Stomach (tissue), 9 donors: Measurements from ENCODE around the gene AGAP5. TPM values are rescaled to one million over a fixed set of nuclear protein-coding genes. Genes with fewer than 3 reads are reported as not detected.

Source experiments
- DNase-seq, 2 donors: peaks; one replicate each; pipeline versions ENCODE4 v3.0.0 to v3.0.0-alpha.2; 2013 to 2019
- H3K27ac ChIP-seq, 5 donors: fragments of 200-600 bp in 4 of 5; sonication (generic) in 4 of 5; one replicate each; pipeline ENCODE4 v1.5.1; 2013 to 2019; ENCODE audit warnings: mild to moderate bottlenecking in 1 of 5, moderate library complexity in 1 of 5
- H3K27me3 ChIP-seq, 3 donors: fragments of 200-600 bp; sonication (generic); one replicate each; pipeline ENCODE4 v1.5.1; 2017 to 2019; ENCODE audit warnings: mixed run types in 1 of 3
- H3K36me3 ChIP-seq, 4 donors: fragments of 200-600 bp; sonication (generic); 1 replicate in 3 of 4; 2 replicates in 1 of 4; pipeline ENCODE4 v1.5.1; 2016 to 2019
- H3K4me1 ChIP-seq, 4 donors: fragments of 200-600 bp; sonication (generic); one replicate each; pipeline ENCODE4 v1.5.1; 2016 to 2019
- H3K4me3 ChIP-seq, 4 donors: fragments of 200-600 bp; sonication (generic) in 3 of 4; one replicate each; pipeline ENCODE4 v1.5.1; 2016 to 2019; ENCODE audit warnings: mild to moderate bottlenecking in 1 of 4
- H3K9me3 ChIP-seq, 4 donors: fragments of 200-600 bp; sonication (generic); one replicate each; pipeline ENCODE4 v1.5.1; 2016 to 2019
- CTCF ChIP-seq, 7 experiments: fragments of 450-650 bp in 4 of 7; fragments of 200-600 bp in 3 of 7; sonication (generic) in 3 of 7; IDR thresholded peaks; one replicate each; pipeline ENCODE4 v1.5.1; 2016 to 2019; ENCODE audit warnings: antibody characterized with exemption in 7 of 7, control low read depth in 2 of 7, mild to moderate bottlenecking in 1 of 7
- EP300 ChIP-seq: sonication (generic); formaldehyde crosslinking; IDR thresholded peaks from one replicate; pipeline ENCODE4 v1.6.1; 2017; ENCODE audit warnings: antibody characterized with exemption
- POLR2A ChIP-seq, 4 donors: fragments of 450-650 bp; IDR thresholded peaks; one replicate each; pipeline ENCODE4 v1.6.1; 2016; ENCODE audit warnings: antibody characterized with exemption in 4 of 4, control low read depth in 2 of 4, mild to moderate bottlenecking in 1 of 4, moderate library complexity in 1 of 4
- POLR2AphosphoS5 ChIP-seq, 3 donors: sonication (generic); formaldehyde crosslinking; IDR thresholded peaks; one replicate each; pipeline ENCODE4 v1.6.1; 2016; ENCODE audit warnings: antibody characterized with exemption in 3 of 3
- WGBS, 5 donors: extraction: QIAGEN DNeasy Blood & Tissue Kit in 3 of 5; methylation state at CpG; one replicate each; pipeline versions ENCODE4 v1.1.5 to v1.1.7; 2013 to 2018; 5-methylcytosine and 5-hydroxymethylcytosine counted together
- intact Hi-C: fragments of 100-400 bp; cut with DNase I; formaldehyde crosslinking; loops from one replicate; pipeline ENCODE4 v1.15.1; 2023; ENCODE audit warnings: low total_unique reads
- polyA plus RNA-seq, 3 donors: library from polyadenylated mRNA; stranded (reverse); fragments of 200-250 nt; gene quantifications; one replicate each; pipeline ENCODE4 v1.2.3, GENCODE V29; 2013
- total RNA-seq, 5 donors: library from RNA; depleted of rRNA; stranded (reverse); fragments of >200 nt; gene quantifications; one replicate each; pipeline versions ENCODE4 v1.1.0 to v1.2.3, GENCODE V29; 2014 to 2016
- donor health status: healthy with polysubstance abuse.
- donor health status: Bipolar disorder and iron deficiency.
- donor health status: healthy.

AGAP5 gene
- total and polyA plus RNA-seq, 8 donors = 1.8 to 20.1 (median 5.8) TPM

GRCh38 chr10:73653701-73654100, 44.2 kb downstream of the AGAP5 start:
- WGBS, 5 donors = 41 to 62% (median 55%) methylated on average over 3 of the region's 3 CpGs
- H3K9me3 ChIP-seq = no peaks in the 10 kb centered on the region

GRCh38 chr10:73653195-73653594, 44.7 kb downstream of the AGAP5 start:
- H3K27me3 ChIP-seq = no peaks in the 10 kb centered on the region
- DNase-seq = no peak
- H3K36me3 ChIP-seq = no peaks in the 10 kb centered on the region
- intact Hi-C loops = no loop called here
- H3K9me3 ChIP-seq = no peaks in the 10 kb centered on the region
- no peak for TF ChIP-seq POLR2AphosphoS5 (IDR thresholded peaks at IDR 0.05)
- no peak for TF ChIP-seq POLR2A (IDR thresholded peaks at IDR 0.05)
- TF ChIP-seq EP300 = no peak
- no peak for TF ChIP-seq CTCF (IDR thresholded peaks at IDR 0.05)
- no peak overlapping the region for H3K4me3 ChIP-seq
- WGBS, 5 donors = 82 to 95% (median 85%) methylated on average over 8 to 11 of the region's 11 CpGs
- H3K4me1 ChIP-seq = peaks cover 2 to 23% (median 11%) of the 10 kb centered on the region in 4 donors
- H3K27ac ChIP-seq = no peak overlapping the region

More at GRCh38 chr10:73653701-73654100, 44.2 kb downstream of the AGAP5 start:
- DNase-seq = peak in 1 of 2 donors; percentile 46
- intact Hi-C loops = no loop called here
- no peak for TF ChIP-seq CTCF (IDR thresholded peaks at IDR 0.05)
- TF ChIP-seq POLR2A (IDR thresholded peaks at IDR 0.05) = no peak
- no peak for TF ChIP-seq POLR2AphosphoS5 (IDR thresholded peaks at IDR 0.05)
- TF ChIP-seq EP300 = no peak
- Histone ChIP-seq H3K4me3 (no peak overlapping the region), H3K27ac (no peak overlapping the region), H3K36me3 (no peaks in the 10 kb centered on the region), H3K27me3 (no peaks in the 10 kb centered on the region), H3K4me1 (peaks cover 0 to 18% (median 7%) of the 10 kb centered on the region in 4 donors)

GRCh38 chr10:73650537-73651331, 47.2 kb downstream of the AGAP5 start:
- DNase-seq = peak in 1 of 2 donors; percentile 45
- no peak overlapping the region for H3K27ac ChIP-seq
- H3K9me3 ChIP-seq = no peaks in the 10 kb centered on the region
- no peaks in the 10 kb centered on the region for H3K27me3 ChIP-seq
- intact Hi-C loops = no loop called here
- 71 to 77% (median 76%) methylated on average over 5 of the region's 5 CpGs for WGBS, 5 donors
- no peak overlapping the region for H3K4me3 ChIP-seq
- no peaks in the 10 kb centered on the region for H3K36me3 ChIP-seq
- peaks cover 7 to 40% (median 25%) of the 10 kb centered on the region in 4 donors for H3K4me1 ChIP-seq
- no peak for TF ChIP-seq EP300

- WGBS, 5 donors = 87 to 98% (median 95%) methylated on average over 6 of the region's 6 CpGs
- H3K36me3 ChIP-seq = no peaks in the 10 kb centered on the region
- H3K4me3 ChIP-seq = no peak overlapping the region
- no peak overlapping the region for H3K27ac ChIP-seq
- no peak for DNase-seq
- no peaks in the 10 kb centered on the region for H3K9me3 ChIP-seq
- no peak for TF ChIP-seq POLR2A (IDR thresholded peaks at IDR 0.05)
- no peak for TF ChIP-seq CTCF (IDR thresholded peaks at IDR 0.05)
- TF ChIP-seq EP300 = no peak
- TF ChIP-seq POLR2AphosphoS5 (IDR thresholded peaks at IDR 0.05) = no peak
- peaks cover 7 to 32% (median 22%) of the 10 kb centered on the region in 4 donors for H3K4me1 ChIP-seq
- H3K27me3 ChIP-seq = no peaks in the 10 kb centered on the region
- intact Hi-C loops = no loop called here
Measured at GRCh38 chr10:73649876-73650536, 47.9 kb downstream of the AGAP5 start.
